Upper lobe of left lung (tissue), 6 donors: ENCODE data around the gene SLC47A1. TPM values are rescaled to one million over a fixed set of nuclear protein-coding genes. Genes with fewer than 3 reads are reported as not detected.

ENCODE experiments used
- ATAC-seq, 2 donors: fragments of 200-7000 bp; cut with Tn5 transposase; one replicate each; pipeline ENCODE4 v1.9.1; 2022; ENCODE audit warnings: mild to moderate bottlenecking in 2 of 2, moderate library complexity in 2 of 2; ENCODE audit not compliant: low FRiP score in 2 of 2
- DNase-seq, 2 donors: peaks; one replicate each; pipeline ENCODE4 v3.0.0-alpha.2; 2019 to 2020
- H3K27ac ChIP-seq, 4 donors: fragments of 200-600 bp; sonication (generic); one replicate each; pipeline ENCODE4 v1.5.1; 2016 to 2019
- H3K27me3 ChIP-seq, 4 donors: fragments of 200-600 bp; sonication (generic); one replicate each; pipeline ENCODE4 v1.5.1; 2017 to 2019
- H3K36me3 ChIP-seq, 4 donors: fragments of 200-600 bp; sonication (generic); one replicate each; pipeline ENCODE4 v1.5.1; 2016 to 2019
- H3K4me1 ChIP-seq, 4 donors: fragments of 200-600 bp; sonication (generic); one replicate each; pipeline ENCODE4 v1.5.1; 2018 to 2019
- H3K4me3 ChIP-seq, 4 donors: fragments of 200-600 bp; sonication (generic); one replicate each; pipeline ENCODE4 v1.5.1; 2017 to 2019; ENCODE audit warnings: mild to moderate bottlenecking in 2 of 4, moderate library complexity in 1 of 4
- H3K9me3 ChIP-seq, 4 donors: fragments of 200-600 bp; sonication (generic); one replicate each; pipeline ENCODE4 v1.5.1; 2018 to 2019
- CTCF ChIP-seq, 6 experiments: fragments of 450-650 bp in 4 of 6; fragments of 200-600 bp in 2 of 6; sonication (generic) in 2 of 6; IDR thresholded peaks; one replicate each; pipeline ENCODE4 v1.5.1; 2016 to 2019; ENCODE audit warnings: antibody characterized with exemption in 6 of 6
- EP300 ChIP-seq, 4 donors: sonication (generic); formaldehyde crosslinking; IDR thresholded peaks; one replicate each; pipeline ENCODE4 v1.5.1; 2017; ENCODE audit warnings: antibody characterized with exemption in 4 of 4, control low read depth in 2 of 4
- POLR2A ChIP-seq, 4 donors: fragments of 450-650 bp; IDR thresholded peaks; one replicate each; pipeline ENCODE4 v1.5.1; 2016 to 2017; ENCODE audit warnings: antibody characterized with exemption in 4 of 4, mild to moderate bottlenecking in 2 of 4
- POLR2AphosphoS5 ChIP-seq, 2 donors: sonication (generic); formaldehyde crosslinking; IDR thresholded peaks; one replicate each; pipeline ENCODE4 v1.5.1; 2017; ENCODE audit warnings: antibody characterized with exemption in 2 of 2
- WGBS, 2 donors: methylation state at CpG; one replicate each; pipeline ENCODE4 v1.1.5; 2017 to 2018; 5-methylcytosine and 5-hydroxymethylcytosine counted together
- total RNA-seq, 6 donors: library from RNA; depleted of rRNA in 4 of 6; stranded (reverse); fragments of >200 nt in 4 of 6; gene quantifications; one replicate each; pipeline versions ENCODE4 v1.1.0 to v1.2.1, GENCODE V29; 2016 to 2021
- donor health status: DM: no; HTN: no; CAD: no; lungs with moderate emphysema.
- donor health status: DM: no; HTN: yes; CAD: no; lungs with severe emphysema.

Gene SLC47A1
- total RNA-seq, 6 donors from 2014 or later: 6.9 to 20.8 (median 12.0) TPM

- no peak overlapping the region for H3K4me3 ChIP-seq
- TF ChIP-seq POLR2AphosphoS5 (IDR thresholded peaks at IDR 0.05) (no peak), CTCF (IDR thresholded peaks at IDR 0.05) (no peak), EP300 (IDR thresholded peaks at IDR 0.05) (no peak), POLR2A (IDR thresholded peaks at IDR 0.05) (no peak)
- no peak for DNase-seq
- WGBS, 2 donors: 81 to 90% methylated on average over 6 of the region's 6 CpGs
- no peaks in the 10 kb centered on the region for H3K36me3 ChIP-seq
- no peak for ATAC-seq
- peaks cover 0 to 13% (median 6%) of the 10 kb centered on the region in 4 donors for H3K27me3 ChIP-seq
- peaks cover 9 to 28% (median 19%) of the 10 kb centered on the region in 4 donors for H3K4me1 ChIP-seq
- no peaks in the 10 kb centered on the region for H3K9me3 ChIP-seq
- H3K27ac ChIP-seq: no peak overlapping the region
Observed at GRCh38 chr17:19537111-19537510, 3.5 kb downstream of the SLC47A1 start.

GRCh38 chr17:19538095-19539039, 4.7 kb downstream of the SLC47A1 start:
- Histone ChIP-seq H3K27ac (no peak overlapping the region), H3K9me3 (no peaks in the 10 kb centered on the region), H3K27me3 (peaks cover 0 to 12% (median 5%) of the 10 kb centered on the region in 4 donors), H3K4me3 (no peak overlapping the region), H3K36me3 (no peaks in the 10 kb centered on the region), H3K4me1 (peaks cover 7 to 26% (median 14%) of the 10 kb centered on the region in 4 donors)
- WGBS, 2 donors: 75 to 81% methylated on average over 10 to 14 of the region's 14 CpGs
- peak in 1 of 2 donors; percentile 54 for ATAC-seq
- peak in 1 of 2 donors; percentile 85 for DNase-seq
- no peak for TF ChIP-seq POLR2A (IDR thresholded peaks at IDR 0.05)
- no peak for TF ChIP-seq EP300 (IDR thresholded peaks at IDR 0.05)
- TF ChIP-seq POLR2AphosphoS5 (IDR thresholded peaks at IDR 0.05): no peak
- no peak for TF ChIP-seq CTCF (IDR thresholded peaks at IDR 0.05)

- Histone ChIP-seq H3K9me3 (no peaks in the 10 kb centered on the region), H3K27me3 (peaks cover 0 to 5% (median 2%) of the 10 kb centered on the region in 4 donors), H3K4me3 (no peak overlapping the region), H3K27ac (no peak overlapping the region), H3K36me3 (no peaks in the 10 kb centered on the region), H3K4me1 (peaks cover under 1 to 21% (median 8%) of the 10 kb centered on the region in 4 donors)
- 61 to 88% methylated on average over 5 to 7 of the region's 7 CpGs for WGBS, 2 donors
- ATAC-seq: no peak
- no peak for DNase-seq
- TF ChIP-seq EP300 (IDR thresholded peaks at IDR 0.05) (no peak), POLR2A (IDR thresholded peaks at IDR 0.05) (no peak), POLR2AphosphoS5 (IDR thresholded peaks at IDR 0.05) (no peak), CTCF (IDR thresholded peaks at IDR 0.05) (no peak)
Observed at GRCh38 chr17:19539040-19539399, 5.4 kb downstream of the SLC47A1 start.

DNA sequence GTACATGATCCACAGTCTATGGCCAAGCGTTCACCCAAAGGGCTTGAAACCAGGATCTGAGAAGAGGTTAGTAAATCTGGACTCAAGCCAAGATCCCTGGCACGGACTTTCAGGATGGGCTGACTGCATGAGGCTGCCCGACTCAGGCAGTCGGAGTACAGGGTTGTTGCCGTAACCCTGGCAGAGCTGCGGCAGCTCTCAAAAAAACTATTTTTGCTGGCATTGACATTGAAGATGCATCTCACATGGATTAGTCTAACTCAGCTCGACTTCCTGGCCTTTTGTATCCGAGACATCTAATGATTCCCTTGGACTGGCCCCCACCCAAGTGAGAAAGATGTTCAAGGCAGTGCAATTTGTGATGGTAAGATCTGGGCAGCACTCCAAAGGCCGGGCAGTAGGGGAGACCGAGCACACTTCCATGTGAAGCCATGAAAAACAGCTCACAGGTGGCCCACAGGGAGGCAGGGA, 6.2 kb downstream of the SLC47A1 start:
- Histone ChIP-seq H3K4me1 (peaks cover 0 to 13% (median under 1%) of the 10 kb centered on the region in 4 donors), H3K9me3 (no peaks in the 10 kb centered on the region), H3K27ac (no peak overlapping the region), H3K36me3 (no peaks in the 10 kb centered on the region), H3K4me3 (no peak overlapping the region), H3K27me3 (no peaks in the 10 kb centered on the region)
- no peak for TF ChIP-seq POLR2AphosphoS5 (IDR thresholded peaks at IDR 0.05)
- TF ChIP-seq CTCF (IDR thresholded peaks at IDR 0.05): no peak
- TF ChIP-seq EP300 (IDR thresholded peaks at IDR 0.05): no peak
- no peak for TF ChIP-seq POLR2A (IDR thresholded peaks at IDR 0.05)
- no peak for DNase-seq
- ATAC-seq: no peak
- WGBS, 2 donors: 76 to 88% methylated on average over 5 to 10 of the region's 10 CpGs
